IMR-90 (cell line): ENCODE measurements around the gene ANK3. TPM values are rescaled to one million over a fixed set of nuclear protein-coding genes. Genes with fewer than 3 reads are reported as not detected.

Experiments used
- ATAC-seq: fragments of 200-7000 bp; cut with Tn5 transposase; 2 replicates; pipeline ENCODE4 v1.9.1; 2020; ENCODE audit warnings: low read depth, mild to moderate bottlenecking, moderate library complexity
- BruUV-seq: library from RNA; stranded (reverse); fragments of 400-500 nt; replicated peaks from 2 replicates; lab custom pipeline; 2021; lab: Mats Ljungman, UMichigan
- CTCF ChIA-PET: fragments of 300-600 bp; formaldehyde crosslinking; extraction: SDS; loops from one replicate; lab custom pipeline; 2021; ENCODE audit warnings: antibody characterized with exemption; lab: Yijun Ruan, JAX
- POLR2A ChIA-PET: fragments of 300-600 bp; sonication (Branson Sonifier 250); formaldehyde crosslinking; loops from one replicate; lab custom pipeline; 2022; ENCODE audit warnings: antibody characterized with exemption; ENCODE audit not compliant: unreplicated experiment; lab: Charles Lee
- DNase-seq: peaks from one replicate; pipeline ENCODE4 v3.0.0; 2013
- H2AFZ ChIP-seq: replicated peaks from 2 replicates; pipeline ENCODE3; 2013; ENCODE audit warnings: low read length, mild to moderate bottlenecking; ENCODE audit not compliant: poor library complexity
- H2AK5ac ChIP-seq: 2 replicates; pipeline ENCODE4 v1.6.1; 2013; ENCODE audit warnings: low read depth, low read length, inconsistent platforms
- H2AK9ac ChIP-seq: replicated peaks from 2 replicates; pipeline ENCODE3; 2013; ENCODE audit warnings: mild to moderate bottlenecking, low read depth, low read length, moderate library complexity; ENCODE audit not compliant: poor library complexity
- H2BK120ac ChIP-seq: 2 replicates; pipeline ENCODE4 v1.6.1; 2013; ENCODE audit warnings: low read depth, low read length, inconsistent platforms
- H2BK15ac ChIP-seq: 3 replicates; pipeline ENCODE4 v1.6.1; 2013; ENCODE audit warnings: low read depth, low read length, inconsistent platforms
- H2BK20ac ChIP-seq: 2 replicates; pipeline ENCODE4 v1.6.1; 2013; ENCODE audit warnings: low read depth, mild to moderate bottlenecking, inconsistent platforms, low read length, moderate library complexity
- H2BK5ac ChIP-seq: 2 replicates; pipeline ENCODE4 v1.6.1; 2013; ENCODE audit warnings: mild to moderate bottlenecking, low read depth, low read length, inconsistent platforms; ENCODE audit not compliant: poor library complexity, severe bottlenecking
- H3K14ac ChIP-seq: replicated peaks from 2 replicates; pipeline ENCODE4 v1.6.1; 2013; ENCODE audit warnings: low read depth, low read length, inconsistent platforms
- H3K18ac ChIP-seq: 2 replicates; pipeline ENCODE4 v1.6.1; 2013; ENCODE audit warnings: low read depth, low read length, control low read depth
- H3K23ac ChIP-seq: 2 replicates; pipeline ENCODE4 v1.6.1; 2013; ENCODE audit warnings: low read depth, low read length, inconsistent platforms
- H3K27ac ChIP-seq: 2 replicates; pipeline ENCODE4 v1.5.1; 2013; ENCODE audit warnings: mild to moderate bottlenecking, control low read depth, low read length; ENCODE audit not compliant: insufficient read depth
- H3K27me3 ChIP-seq: 2 replicates; pipeline ENCODE4 v1.6.1; 2013; ENCODE audit warnings: low read length; ENCODE audit not compliant: control insufficient read depth, insufficient read depth
- H3K36me3 ChIP-seq: 2 replicates; pipeline ENCODE4 v1.6.1; 2013; ENCODE audit warnings: low read length, mixed read lengths; ENCODE audit not compliant: control insufficient read depth, insufficient read depth
- H3K4ac ChIP-seq: 2 replicates; pipeline ENCODE4 v1.6.1; 2013; ENCODE audit warnings: low read depth, low read length, inconsistent platforms
- H3K4me1 ChIP-seq: 2 replicates; pipeline ENCODE4 v1.6.1; 2013; ENCODE audit warnings: low read length, mixed read lengths; ENCODE audit not compliant: control insufficient read depth, insufficient read depth
- H3K4me2 ChIP-seq: 2 replicates; pipeline ENCODE4 v1.6.1; 2013; ENCODE audit warnings: low read depth, mild to moderate bottlenecking, control low read depth, low read length, moderate library complexity
- H3K4me3 ChIP-seq: 2 replicates; pipeline ENCODE4 v1.5.1; 2013; ENCODE audit warnings: low read depth, mild to moderate bottlenecking, control low read depth, low read length, moderate library complexity; ENCODE audit not compliant: insufficient read depth
- H3K56ac ChIP-seq: 2 replicates; pipeline ENCODE4 v1.6.1; 2013; ENCODE audit warnings: low read length, inconsistent platforms; ENCODE audit not compliant: insufficient read depth; ENCODE audit errors: extremely low read depth
- H3K79me1 ChIP-seq, 2 experiments: 2 replicates each; pipeline ENCODE4 v1.6.1; 2013; ENCODE audit warnings: low read length in 2 of 2, inconsistent platforms in 1 of 2, low read depth in 1 of 2
- H3K9ac ChIP-seq: 2 replicates; pipeline ENCODE4 v1.6.1; 2013; ENCODE audit warnings: low read depth, low read length, control low read depth
- H3K9me1 ChIP-seq: 2 replicates; pipeline ENCODE4 v1.6.1; 2013; ENCODE audit warnings: low read length, inconsistent platforms; ENCODE audit not compliant: insufficient read depth
- H3K9me3 ChIP-seq: 2 replicates; pipeline ENCODE4 v1.6.1; 2013; ENCODE audit warnings: low read length; ENCODE audit not compliant: control insufficient read depth, insufficient read depth
- H4K20me1 ChIP-seq: 2 replicates; pipeline ENCODE4 v1.6.1; 2013; ENCODE audit warnings: low read length, inconsistent platforms; ENCODE audit not compliant: insufficient read depth
- H4K5ac ChIP-seq: 2 replicates; pipeline ENCODE4 v1.6.1; 2013; ENCODE audit warnings: mild to moderate bottlenecking, low read depth, low read length, control low read depth
- H4K8ac ChIP-seq, 2 experiments: 2 replicates each; pipeline ENCODE4 v1.6.1; 2013; ENCODE audit warnings: low read depth in 2 of 2, low read length in 2 of 2, control low read depth in 1 of 2, inconsistent platforms in 1 of 2
- H4K91ac ChIP-seq: 2 replicates; pipeline ENCODE4 v1.6.1; 2013; ENCODE audit warnings: low read depth, low read length, inconsistent platforms; ENCODE audit not compliant: insufficient read depth
- BHLHE40 ChIP-seq: fragments of 150-350 bp; IDR thresholded peaks from 2 replicates; pipeline ENCODE4 v1.6.1; 2016; ENCODE audit warnings: mild to moderate bottlenecking, low read depth, low read length
- CEBPB ChIP-seq: IDR thresholded peaks from 2 replicates; pipeline ENCODE4 v1.6.1; 2012; ENCODE audit warnings: low read depth, low read length, improper control_type of control experiment
- CHD1 ChIP-seq: IDR thresholded peaks from 2 replicates; pipeline ENCODE4 v1.6.1; 2012; ENCODE audit warnings: low read depth, low read length, improper control_type of control experiment
- FOS ChIP-seq: fragments of 150-350 bp; IDR thresholded peaks from 2 replicates; pipeline ENCODE4 v1.6.1; 2016; ENCODE audit warnings: low read depth, low read length
- MAFK ChIP-seq: IDR thresholded peaks from 2 replicates; pipeline ENCODE4 v1.6.1; 2012; ENCODE audit warnings: low read depth, low read length, improper control_type of control experiment
- MAZ ChIP-seq: IDR thresholded peaks from 2 replicates; pipeline ENCODE4 v1.6.1; 2012; ENCODE audit warnings: low read depth, mild to moderate bottlenecking, low read length, improper control_type of control experiment, moderate library complexity, borderline replicate concordance
- NFE2L2 ChIP-seq: fragments of 150-350 bp; IDR thresholded peaks from 2 replicates; pipeline ENCODE4 v1.6.1; 2016; ENCODE audit warnings: low read depth, mild to moderate bottlenecking, low read length
- POLR2A ChIP-seq: IDR thresholded peaks from 2 replicates; pipeline ENCODE4 v1.6.1; 2012; ENCODE audit warnings: mild to moderate bottlenecking, low read depth, low read length
- RAD21 ChIP-seq: IDR thresholded peaks from 2 replicates; pipeline ENCODE4 v1.6.1; 2012; ENCODE audit warnings: low read length, improper control_type of control experiment
- RCOR1 ChIP-seq: IDR thresholded peaks from 2 replicates; pipeline ENCODE4 v1.6.1; 2012; ENCODE audit warnings: mild to moderate bottlenecking, low read length, improper control_type of control experiment; ENCODE audit not compliant: insufficient replicate concordance
- RFX5 ChIP-seq: IDR thresholded peaks from 2 replicates; pipeline ENCODE4 v1.8.0; 2012; ENCODE audit warnings: low read depth, mild to moderate bottlenecking, low read length, moderate library complexity
- SMC3 ChIP-seq: fragments of 150-350 bp; IDR thresholded peaks from 2 replicates; pipeline ENCODE4 v1.6.1; 2016; ENCODE audit warnings: low read depth, mild to moderate bottlenecking, antibody characterized with exemption, low read length, moderate library complexity
- USF2 ChIP-seq: fragments of 150-350 bp; IDR thresholded peaks from 2 replicates; pipeline ENCODE4 v1.6.1; 2017; ENCODE audit warnings: mild to moderate bottlenecking, antibody characterized with exemption, low read length, low read depth
- WGBS, 2 experiments: methylation state at CpG; one replicate each; pipeline versions ENCODE4 v1.1.5 to v1.1.7; 2013; ENCODE audit warnings: missing lambda C conversion rate in 2 of 2; ENCODE audit not compliant: insufficient read length in 1 of 2; ENCODE audit errors: extremely low coverage in 2 of 2; 5-methylcytosine and 5-hydroxymethylcytosine counted together
- dilution Hi-C: fragments of 300-500 bp; cut with HindIII; formaldehyde crosslinking; loops from one replicate; pipeline ENCODE4 v1.14.3; 2018; ENCODE audit warnings: low sequenced_read_pairs; ENCODE audit not compliant: unreplicated experiment
- in situ Hi-C: fragments of 300-500 bp; cut with MboI; formaldehyde crosslinking; loops from 3 replicates; pipeline ENCODE4 v1.14.3; 2019; ENCODE audit warnings: low sequenced_read_pairs, inconsistent platforms, mixed read lengths
- intact Hi-C: fragments of 100-400 bp; cut with micrococcal nuclease; formaldehyde crosslinking; loops from 2 replicates; pipeline ENCODE4 v1.10.0; 2022
- polyA plus RNA-seq, 3 experiments: library from polyadenylated mRNA; depleted of rRNA; stranded (reverse); fragments of >200 nt; gene quantifications; 2 replicates each; pipeline ENCODE4 v1.2.3, GENCODE V29; 2012; ENCODE audit warnings: low replicate concordance in 1 of 3
- total RNA-seq: library from RNA; depleted of rRNA; stranded (reverse); fragments of >200 nt; gene quantifications from 2 replicates; pipeline ENCODE4 v1.2.3, GENCODE V29; 2012

ANK3 gene
- total and polyA plus RNA-seq, 2 of the 4 experiments (the other 2 are of a cell fraction), result 0.63 to 1.8 TPM

- H3K9ac ChIP-seq, result no peak overlapping the region
- no CpG with 5 or more reads among the region's 3 CpGs for WGBS, 2 experiments
- in situ Hi-C loops, result no loop called here
These were observed 398.0 kb downstream of the ANK3 start for GRCh38 chr10:59991661-59992060.

More at GRCh38 chr10:59991661-59992060, 398.0 kb downstream of the ANK3 start:
- Histone ChIP-seq H3K23ac (no peak overlapping the region), H2BK15ac (no peak overlapping the region), H2BK120ac (no peak overlapping the region), H3K27ac (no peak overlapping the region), H4K8ac (no peak overlapping the region), H2AFZ (no peak overlapping the region), H2BK5ac (no peak overlapping the region), H3K79me1 (no peaks in the 10 kb centered on the region), H3K56ac (no peak overlapping the region), H4K20me1 (no peaks in the 10 kb centered on the region), H3K4me3 (no peak overlapping the region), H3K4me2 (no peak overlapping the region), H4K91ac (no peak overlapping the region), H3K4me1 (no peaks in the 10 kb centered on the region), H3K9me1 (no peaks in the 10 kb centered on the region), H2AK5ac (no peak overlapping the region), H3K9me3 (no peaks in the 10 kb centered on the region), H3K14ac (no peak overlapping the region), H4K5ac (no peak overlapping the region), H2BK20ac (no peak overlapping the region), H3K4ac (no peak overlapping the region), H3K18ac (no peak overlapping the region), H2AK9ac (no peak overlapping the region), H3K36me3 (no peaks in the 10 kb centered on the region), H3K27me3 (no peaks in the 10 kb centered on the region; the same call in 1 of the 2 replicates)
- intact Hi-C loops (no loop called here), dilution Hi-C loops (no loop called here)
- TF ChIP-seq RCOR1 (no peak), CHD1 (no peak), MAFK (no peak), BHLHE40 (no peak), MAZ (no peak), RAD21 (no peak), FOS (no peak), RFX5 (no peak), NFE2L2 (no peak), USF2 (no peak), SMC3 (no peak), POLR2A (no peak), CEBPB (no peak)
- CTCF ChIA-PET, result interaction anchor here (0.6 kb wide), 1 partner anchor 333 kb away, joined by 4 read pairs; no protein-coding TSS in a partner anchor
- no TSS peak for BruUV-seq
- ATAC-seq, result no peak
- DNase-seq, result no peak
- POLR2A ChIA-PET, result no interaction called here
